GM21367 (cell line): ENCODE data around the gene PPP4C.

Experiments used
- ATAC-seq: cut with Tn5 transposase; IDR thresholded peaks from one replicate; pipeline ENCODE4 v1.9.1; 2021; ENCODE audit not compliant: unreplicated experiment

Gene PPP4C

DNA sequence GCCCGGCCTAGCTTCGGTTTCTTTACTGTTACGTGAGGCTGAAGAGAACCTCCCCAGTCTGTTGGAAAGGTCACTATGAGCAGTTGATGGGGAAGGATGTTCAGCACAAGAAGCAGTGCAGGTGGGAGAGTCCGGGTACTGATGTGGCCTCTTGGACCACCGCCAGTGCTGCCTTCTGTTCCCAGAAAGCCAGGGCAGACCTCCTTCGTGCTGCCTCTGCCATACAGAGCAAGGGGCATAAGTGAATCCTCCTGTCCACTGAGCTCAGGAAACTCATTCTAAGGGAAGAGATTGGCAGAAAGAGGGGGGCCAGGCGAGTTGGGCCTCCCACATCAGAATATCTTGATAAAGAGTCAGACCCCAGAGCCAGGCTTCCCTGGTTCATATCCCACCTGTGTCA, 3.7 kb downstream of the PPP4C start:
- ATAC-seq: no peak

DNA sequence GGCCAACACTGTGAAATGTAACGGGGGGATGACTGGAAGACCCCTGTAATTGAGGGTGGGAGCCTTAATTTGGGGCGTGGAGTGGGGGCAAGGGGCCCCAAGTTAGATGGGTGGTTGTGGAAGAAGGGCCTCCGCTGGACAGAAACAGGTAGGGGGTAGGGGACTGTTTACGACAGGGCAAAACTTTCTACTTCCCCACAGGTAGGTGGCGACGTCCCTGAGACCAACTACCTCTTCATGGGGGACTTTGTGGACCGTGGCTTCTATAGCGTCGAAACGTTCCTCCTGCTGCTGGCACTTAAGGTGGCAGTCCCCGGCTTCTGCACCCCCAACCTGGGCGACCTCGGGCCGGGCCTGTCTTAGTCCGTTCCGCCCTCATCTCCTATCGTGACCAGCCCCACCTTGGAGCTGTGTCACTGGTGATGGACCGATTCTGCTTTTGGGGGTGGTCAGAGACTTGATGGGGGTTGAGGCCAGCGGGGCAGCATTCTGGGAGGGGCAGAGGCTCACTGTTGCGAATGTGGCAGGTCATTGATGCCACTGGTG, 6.8 kb downstream of the PPP4C start:
- ATAC-seq: no peak

DNA sequence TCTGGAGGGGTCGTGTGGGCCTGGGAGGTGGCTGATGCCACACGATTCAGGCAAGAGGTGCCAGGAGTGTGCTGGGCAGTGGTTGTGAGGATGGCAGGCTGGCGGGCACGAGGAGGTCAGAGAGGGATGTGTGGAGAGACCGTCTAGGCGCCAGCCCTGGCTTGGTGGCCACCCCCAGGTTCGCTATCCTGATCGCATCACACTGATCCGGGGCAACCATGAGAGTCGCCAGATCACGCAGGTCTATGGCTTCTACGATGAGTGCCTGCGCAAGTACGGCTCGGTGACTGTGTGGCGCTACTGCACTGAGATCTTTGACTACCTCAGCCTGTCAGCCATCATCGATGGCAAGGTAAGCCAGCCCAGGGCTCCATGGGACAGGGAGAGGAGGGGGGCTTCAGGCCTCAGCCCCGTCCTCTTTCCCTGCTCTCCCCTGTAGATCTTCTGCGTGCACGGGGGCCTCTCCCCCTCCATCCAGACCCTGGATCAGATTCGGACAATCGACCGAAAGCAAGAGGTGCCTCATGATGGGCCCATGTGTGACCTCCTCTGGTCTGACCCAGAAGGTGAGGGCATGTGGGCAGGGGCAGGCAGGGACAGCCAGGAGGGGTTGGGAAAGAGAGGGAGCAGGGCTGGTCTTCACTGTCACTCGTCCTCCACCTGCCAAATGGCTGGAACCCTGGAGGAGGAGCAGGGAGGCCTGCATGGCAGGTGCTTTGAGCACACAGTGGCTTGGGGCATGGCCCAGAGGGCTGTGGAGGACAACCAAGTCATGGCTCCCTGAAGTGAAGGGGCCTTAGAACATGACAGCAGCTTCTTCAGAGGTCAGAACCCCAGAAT, 7.6 kb downstream of the PPP4C start:
- no peak for ATAC-seq

DNA sequence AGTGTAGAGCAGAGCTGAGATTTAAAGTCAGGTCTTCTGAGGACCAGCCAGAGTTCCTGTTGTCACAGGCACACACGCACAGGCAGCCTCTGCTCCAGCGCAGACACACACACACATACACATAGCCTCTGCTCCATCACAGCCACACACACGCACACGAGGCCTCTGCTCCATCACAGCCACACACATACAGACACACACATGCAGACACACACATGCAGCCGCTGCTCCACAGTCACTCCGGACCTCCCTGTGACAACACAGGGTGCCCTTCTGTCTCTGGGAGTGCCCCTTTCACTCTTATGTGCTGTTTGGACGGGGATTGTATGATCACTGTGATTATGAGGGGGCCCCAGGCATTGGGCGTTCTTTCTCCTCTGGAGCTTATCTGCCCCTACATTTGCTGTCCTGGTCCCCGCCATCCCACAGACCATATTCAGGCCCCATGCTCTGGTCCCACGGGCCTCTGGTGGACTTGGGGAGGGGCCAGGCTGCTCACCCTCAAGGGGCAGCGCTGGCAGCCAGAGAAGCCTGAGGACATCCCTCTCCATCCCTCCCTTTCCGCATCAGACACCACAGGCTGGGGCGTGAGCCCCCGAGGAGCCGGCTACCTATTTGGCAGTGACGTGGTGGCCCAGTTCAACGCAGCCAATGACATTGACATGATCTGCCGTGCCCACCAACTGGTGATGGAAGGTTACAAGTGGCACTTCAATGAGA, 8.5 kb downstream of the PPP4C start:
- ATAC-seq: no peak

GRCh38 chr16:30084816-30085159, 9.0 kb downstream of the PPP4C start:
- ATAC-seq: no peak

DNA sequence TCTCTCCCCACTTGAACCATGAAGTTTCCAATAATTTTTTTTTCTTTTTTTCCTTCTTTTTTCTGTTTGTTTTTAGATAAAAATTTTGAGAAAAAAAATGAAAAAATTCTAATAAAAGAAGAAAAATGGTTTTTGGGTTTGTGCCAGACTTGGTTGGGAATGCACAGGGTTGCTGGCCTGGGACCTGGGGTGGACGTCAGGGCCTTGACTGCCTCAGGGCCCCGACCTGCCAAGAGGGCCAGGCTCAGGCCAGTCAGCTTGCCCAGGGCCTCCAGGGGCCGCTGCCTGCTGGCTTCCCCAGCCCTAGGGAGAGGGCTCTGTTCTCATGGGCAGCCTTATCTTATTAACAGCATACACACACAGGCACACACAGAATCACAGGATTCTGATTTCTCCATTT, 9.5 kb downstream of the PPP4C start:
- no peak for ATAC-seq

DNA sequence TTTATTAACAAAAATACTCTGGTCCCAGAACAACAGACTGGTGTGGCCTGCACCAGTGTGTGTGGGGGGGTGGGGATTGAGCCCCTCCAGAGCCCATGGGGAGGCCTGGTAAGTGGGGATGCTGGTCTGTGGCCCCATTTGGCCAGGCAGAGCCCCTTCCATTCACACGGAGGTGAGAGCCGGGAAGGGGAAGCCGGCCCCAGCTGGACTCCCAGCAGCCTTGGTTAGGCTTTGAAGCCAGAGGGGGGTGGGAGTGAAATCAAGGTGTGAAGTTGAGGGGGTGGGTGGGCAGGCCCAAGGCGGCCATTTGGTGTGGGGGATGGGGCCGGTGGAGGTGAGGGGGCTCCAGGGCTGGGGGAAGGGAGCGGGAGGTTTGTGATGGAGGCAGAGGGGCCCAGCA, 10.0 kb downstream of the PPP4C start:
- ATAC-seq: no peak

- ATAC-seq: no peak
Measured at GRCh38 chr16:30086291-30087140, 10.7 kb downstream of the PPP4C start.

DNA sequence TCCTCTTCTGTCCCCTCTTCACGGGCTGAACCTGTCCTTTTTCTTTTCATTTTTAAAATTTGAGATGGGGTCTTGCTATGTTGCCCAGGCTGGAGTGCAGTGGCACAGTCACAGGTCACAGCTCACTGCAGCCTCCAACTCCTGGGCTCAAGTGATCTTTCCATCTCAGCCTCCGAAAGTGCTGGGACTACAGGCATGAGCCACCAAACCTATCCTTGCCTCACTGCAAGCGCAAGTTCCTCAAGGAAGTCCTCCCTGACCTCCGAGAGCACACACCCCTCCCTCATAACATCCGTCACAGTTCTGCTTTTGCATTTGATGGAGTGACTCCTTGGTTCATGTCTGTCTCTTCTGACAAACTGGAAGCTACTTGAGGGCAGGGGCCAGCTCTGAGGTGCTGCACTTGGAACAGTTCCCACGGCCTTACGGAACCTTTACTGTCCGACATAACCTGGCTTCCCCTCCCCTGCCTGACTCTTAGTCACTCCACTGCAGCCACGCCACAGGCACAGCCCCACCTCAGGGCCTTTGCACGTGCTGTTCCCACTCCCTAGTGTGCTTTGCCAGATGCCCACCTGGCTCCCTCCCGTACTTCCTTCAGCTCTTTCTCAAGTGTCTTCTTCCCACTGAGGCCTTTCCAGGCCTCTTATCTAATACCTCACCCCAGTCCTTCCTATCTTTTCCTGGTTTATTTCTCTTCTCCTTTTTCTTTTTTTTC, 11.5 kb downstream of the PPP4C start:
- ATAC-seq: no peak

DNA sequence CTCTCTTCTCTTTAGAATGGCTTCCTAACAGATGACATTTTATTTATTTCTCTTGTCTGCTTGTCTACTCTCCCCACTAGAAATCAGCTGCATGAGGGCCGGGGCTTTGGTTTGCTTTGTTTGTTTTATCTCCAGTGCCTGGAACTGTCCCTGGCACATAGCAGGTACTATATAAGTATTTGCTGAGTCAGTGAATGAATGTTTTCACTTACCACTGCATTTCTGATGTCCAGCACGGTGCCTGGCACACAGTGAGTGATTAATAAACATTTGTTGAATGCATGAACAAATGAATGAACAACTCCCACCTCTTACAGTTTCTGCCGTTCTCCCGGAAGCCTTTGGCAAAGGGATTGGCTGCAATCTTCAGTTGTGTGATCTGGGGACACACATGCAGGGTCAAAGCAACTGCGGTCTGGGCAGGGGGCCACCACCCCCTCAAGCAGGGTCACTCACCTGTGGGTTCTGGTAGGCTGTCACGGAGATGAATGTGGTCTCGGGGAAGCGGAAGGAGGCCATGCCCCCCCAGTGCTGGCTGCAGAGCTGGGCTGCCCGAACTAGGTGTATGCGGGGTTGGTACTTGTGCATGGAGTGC, 12.5 kb downstream of the PPP4C start:
- no peak for ATAC-seq

DNA sequence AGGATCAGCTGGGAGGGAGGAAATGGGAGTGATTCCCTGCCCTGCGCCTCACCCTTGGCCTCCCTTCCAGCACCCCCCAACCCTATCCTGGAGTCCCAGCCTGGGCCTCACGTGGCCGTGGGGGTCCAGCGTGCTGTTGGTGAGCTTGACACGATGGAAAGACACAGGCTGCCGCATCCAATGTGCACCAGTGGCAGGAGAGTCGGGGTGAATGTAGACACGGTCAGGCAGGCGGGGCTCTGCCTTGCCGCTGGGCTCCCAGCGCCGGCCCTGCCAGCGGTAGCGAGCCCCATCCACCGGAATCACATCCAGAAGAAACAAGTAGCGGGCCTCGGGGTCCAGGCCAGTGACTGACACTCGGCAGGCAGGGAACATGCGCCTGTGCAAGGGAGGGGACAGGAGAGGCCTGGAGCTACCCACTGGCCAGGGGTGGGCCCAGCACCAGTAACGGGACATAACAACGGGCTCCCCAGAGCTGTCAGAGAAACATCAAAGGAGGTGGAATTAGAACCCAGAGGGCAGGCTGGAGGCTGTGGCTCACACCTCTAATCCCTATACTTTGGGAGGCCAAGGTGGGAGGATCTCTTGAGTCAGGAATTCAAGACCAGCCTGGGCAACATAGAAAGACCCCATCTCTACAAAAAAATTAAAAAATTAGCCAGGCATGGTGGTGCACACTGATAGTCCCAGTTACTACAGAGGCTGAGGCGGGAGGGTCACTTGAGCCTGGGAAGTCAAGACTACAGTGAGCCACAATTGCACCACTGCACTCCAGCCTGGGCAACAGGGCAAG, 13.2 kb downstream of the PPP4C start:
- ATAC-seq: no peak

GRCh38 chr16:30090610-30091331, 15.0 kb downstream of the PPP4C start:
- ATAC-seq: no peak

DNA sequence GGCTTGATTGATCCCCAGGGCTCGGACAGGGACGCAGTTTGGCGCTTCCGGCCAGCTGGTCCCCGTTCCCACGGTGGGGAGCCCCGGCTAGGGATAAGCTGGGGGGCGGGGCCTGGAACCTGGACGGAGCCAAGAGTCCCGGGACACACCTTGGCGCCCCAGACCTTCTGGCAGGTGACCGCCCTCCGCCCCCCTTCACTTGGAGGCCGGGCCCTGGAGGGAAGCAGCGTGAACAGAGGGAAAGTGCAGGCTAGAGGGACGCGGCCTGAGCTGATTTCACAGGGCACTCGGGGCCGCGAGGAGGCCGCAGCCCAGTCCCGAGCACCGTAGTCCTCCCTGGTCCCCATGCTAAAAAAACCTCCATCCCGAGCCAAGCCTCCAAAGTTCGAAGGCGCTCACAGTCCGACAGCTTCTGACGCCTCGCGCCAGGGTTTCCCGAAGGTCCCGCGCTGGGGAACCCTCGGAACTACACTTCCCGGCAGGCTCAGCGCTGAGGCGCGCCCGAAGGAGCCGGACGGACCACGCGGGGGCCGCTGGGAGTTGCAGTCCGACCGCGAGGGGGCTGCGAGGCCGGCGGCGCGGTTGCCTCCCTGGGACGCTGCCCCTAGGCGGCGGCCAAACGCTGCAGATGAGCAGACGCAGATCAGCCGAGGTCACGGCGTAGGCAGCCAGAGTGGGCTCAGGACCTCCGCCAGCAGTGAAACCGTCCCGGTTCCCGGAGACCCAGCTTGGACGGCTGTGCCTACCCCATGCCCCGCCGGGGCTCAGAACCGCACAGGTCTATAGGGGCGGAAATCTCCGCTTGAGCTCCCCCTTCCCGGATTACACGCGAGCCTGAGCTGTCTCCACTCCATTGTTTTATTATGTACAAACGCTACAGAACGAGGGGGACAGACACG, 15.9 kb downstream of the PPP4C start, which contains the start of gene TBX6:
TSS of gene TBX6 (minus strand) at position 451 of the 899 bp plus-strand sequence. CDS start 731 bp downstream, outside the sequence.
- peak; percentile 62 for ATAC-seq

DNA sequence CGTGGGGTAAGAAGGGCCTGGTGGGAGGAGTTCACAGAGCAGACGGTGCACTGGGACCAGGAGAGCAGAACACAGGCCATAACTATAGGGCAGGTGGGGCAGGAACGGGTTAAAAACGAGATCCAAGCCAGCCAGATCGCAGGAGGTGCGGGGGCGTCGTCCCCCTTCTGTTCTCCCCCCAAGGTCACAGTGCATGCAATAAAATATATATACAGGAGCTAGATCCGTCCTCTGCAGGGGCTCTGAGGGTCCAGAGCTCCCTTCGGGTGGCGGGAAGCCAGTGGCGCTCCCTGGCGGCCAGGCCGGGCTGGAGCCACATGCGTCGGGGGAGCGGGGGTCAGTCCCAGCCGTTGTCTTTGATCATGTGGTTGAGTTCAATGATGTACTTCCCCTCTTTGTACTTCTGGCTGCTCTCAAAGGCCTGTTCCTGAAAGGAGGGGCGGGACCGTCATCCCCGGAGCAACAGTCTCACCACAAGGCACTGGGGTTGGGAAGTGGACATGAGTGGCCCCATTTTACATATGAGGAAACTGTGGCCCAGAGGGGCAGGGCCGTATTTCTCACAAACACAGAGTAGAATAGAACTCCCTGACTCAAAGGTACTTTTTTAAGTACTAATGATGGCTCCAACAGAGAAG, 16.7 kb downstream of the PPP4C start:
- peak; percentile 30 for ATAC-seq

DNA sequence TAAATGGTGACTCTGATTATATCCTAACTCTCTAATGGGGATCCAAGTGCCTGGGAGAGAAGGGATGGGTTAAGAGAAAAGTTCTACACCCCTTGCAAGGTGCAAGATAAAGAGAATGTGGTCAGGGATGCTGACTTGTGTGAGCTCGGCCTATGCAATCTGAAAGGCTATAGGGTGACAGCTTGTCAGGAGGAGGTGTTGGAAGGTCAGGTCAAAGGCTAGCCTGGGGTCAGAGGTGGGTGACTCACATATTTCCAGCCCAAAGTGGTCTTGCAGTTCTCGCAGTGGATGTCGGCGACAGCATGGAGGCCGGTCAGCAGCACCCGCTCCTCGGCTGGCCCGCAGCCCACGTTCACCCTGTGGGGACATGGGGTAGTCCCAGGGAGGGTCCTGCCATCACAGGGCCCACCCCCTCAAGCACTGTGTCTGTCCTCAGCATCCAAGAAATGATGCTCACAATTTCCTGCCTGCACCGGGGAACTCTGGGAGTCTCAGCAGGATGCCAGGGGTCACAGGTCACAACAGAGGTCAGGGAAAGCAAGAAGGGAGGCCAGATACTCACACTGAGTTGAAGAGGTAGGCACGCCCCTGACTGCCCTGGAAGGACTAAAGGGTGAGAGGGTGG, 18.9 kb downstream of the PPP4C start:
- no peak for ATAC-seq

DNA sequence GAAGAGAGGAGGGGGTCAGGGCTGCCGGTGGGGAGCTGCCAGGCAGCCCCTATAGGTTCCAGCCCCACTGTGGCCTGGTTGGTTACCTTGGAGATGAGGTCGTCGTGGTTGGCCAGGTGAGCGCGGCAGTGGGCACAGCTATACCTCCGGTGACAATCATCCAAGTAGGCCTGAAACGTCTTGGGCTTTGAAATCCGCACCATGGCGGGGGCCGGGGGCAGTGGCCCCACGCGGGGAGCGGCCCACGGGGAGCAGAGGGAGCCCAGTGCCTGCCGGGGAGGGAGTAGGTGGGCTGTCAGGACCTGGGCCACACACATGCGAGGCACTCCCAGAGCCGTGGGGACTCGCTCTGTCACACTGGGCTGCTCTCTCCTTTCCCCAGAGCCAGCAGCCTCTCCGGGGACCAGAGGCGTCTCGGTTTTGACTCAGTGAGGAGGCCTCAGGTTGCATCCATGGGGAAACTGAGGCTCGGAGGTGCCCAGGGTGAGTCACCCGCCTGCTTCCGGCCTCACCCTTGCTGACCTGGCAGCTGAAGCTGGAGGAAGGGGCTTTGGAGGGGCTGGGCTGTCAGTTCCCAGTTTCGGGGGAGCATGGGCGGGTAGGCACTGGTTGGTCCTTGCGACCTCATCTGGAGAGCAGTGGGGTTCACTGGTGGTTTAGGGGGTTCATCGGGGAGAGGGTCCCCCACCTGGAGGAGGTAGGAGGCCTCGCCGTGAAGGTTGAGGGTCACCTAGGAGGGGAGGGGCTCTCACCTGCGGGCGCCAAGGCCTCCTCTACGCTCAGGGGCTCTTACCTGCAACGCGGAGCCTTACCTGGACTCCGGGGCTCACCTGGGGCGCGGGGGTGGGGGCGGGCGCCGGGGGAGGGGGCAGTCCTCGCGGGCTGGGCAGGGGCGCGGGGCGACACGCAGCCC, 19.6 kb downstream of the PPP4C start:
- ATAC-seq: no peak
